Measurements from ENCODE around the gene MTMR2.

The MTMR2 gene

GRCh38 chr11:95788921-95789505 lies 134.9 kb downstream of the MTMR2 start:
- WGBS (ENCODE audit: insufficient coverage, insufficient read length), result no CpG with 5 or more reads among the region's 34 CpGs
- Histone ChIP-seq H3K27ac (ENCODE audit: low read length) (no peak overlapping the region), H3K9me3 (ENCODE audit: control insufficient read depth, insufficient read depth, low read length) (no peaks in the 10 kb centered on the region), H3K4me1 (ENCODE audit: control insufficient read depth, insufficient read depth, low read length) (no peaks in the 10 kb centered on the region), H3K27me3 (ENCODE audit: control insufficient read depth, insufficient read depth, low read length) (no peaks in the 10 kb centered on the region), H3K4me3 (ENCODE audit: low read length) (peak overlapping the region; percentile 63), H3K36me3 (ENCODE audit: control insufficient read depth, insufficient read depth, low read length) (peaks cover 5% of the 10 kb centered on the region; the same call in 1 of the 2 replicates)
- no peak for DNase-seq (ENCODE audit: low read depth, low spot score)

Measured in iPS DF 6.9 (cell line).